Inferior parietal cortex (tissue), 1 donor: ENCODE results near the gene NBPF26.
"Not testable (repeated sequence)": the region's sequence is repeated elsewhere in the genome, so short reads cannot be mapped to it uniquely, and the experiment has no call there.

Experiments used
- DNase-seq: peaks from one replicate; pipeline ENCODE4 v3.0.0-alpha.2; 2016; ENCODE audit errors: extremely low spot score

The NBPF26 gene

DNA sequence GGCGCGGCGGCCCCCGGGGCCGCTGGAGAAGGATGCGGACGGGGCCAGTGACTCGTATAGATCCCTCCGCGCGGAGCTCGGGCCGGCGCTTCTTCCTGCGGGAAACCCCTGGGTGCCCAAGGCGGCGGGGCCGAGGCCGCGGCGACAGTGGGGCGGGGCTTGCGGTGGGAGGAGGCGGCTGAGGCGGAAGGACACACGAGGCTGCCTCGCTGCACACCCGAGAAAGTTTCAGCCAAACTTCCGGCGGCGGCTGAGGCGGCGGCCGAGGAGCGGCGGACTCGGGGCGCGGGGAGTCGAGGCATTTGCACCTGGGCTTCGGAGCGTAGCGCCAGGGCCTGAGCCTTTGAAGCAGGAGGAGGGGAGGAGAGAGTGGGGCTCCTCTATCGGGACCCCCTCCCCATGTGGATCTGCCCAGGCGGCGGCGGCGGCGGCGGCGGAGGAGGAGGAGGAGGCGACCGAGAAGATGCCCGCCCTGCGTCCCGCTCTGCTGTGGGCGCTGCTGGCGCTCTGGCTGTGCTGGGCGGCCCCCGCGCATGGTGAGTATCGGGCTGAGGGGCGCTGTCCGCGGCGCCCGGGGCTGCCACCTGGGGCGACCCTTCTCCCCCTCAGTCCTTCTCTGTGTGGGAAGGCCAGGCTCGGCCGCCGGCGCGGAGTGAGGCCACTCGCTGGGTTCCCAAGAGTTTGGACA is at the start of gene NBPF26:
NBPF26 (plus strand) TSS at position 231 of the 688 bp plus-strand sequence.
- peak; percentile 1 for DNase-seq

DNA sequence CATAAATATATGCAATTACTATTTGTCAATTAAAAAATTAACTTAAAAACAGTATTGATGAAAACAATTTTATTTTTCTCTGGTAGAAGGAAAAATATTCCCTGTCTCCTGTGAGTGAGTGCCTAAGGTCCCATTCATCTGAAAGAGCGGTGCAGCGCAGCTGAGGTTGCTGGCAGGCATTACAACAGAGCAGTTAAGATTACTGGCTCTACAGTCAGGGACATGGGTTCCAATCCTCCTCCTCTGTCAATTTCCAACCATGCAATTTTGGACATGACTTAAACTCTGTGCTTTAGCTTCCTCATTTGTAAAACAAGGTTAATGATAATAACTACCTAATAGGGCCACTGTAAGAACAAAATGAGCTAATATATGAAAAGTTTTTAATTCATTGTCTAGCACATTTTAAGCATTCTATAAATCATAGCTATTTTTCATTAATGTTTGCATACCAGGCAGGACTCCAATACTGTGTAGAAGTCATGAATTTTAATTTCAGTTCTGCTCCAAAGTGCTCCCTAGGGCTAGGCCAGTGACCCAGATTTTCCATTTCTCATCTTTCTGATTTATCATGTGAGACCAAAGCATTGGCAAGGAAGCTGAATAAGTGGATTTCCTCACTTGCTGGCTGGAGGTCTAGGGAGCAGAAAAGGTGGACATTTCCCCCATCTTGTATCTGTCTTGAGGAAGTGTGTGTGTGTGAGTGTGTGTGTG is 43.5 kb upstream of the NBPF26 start:
- DNase-seq, result not testable (repeated sequence)

DNA sequence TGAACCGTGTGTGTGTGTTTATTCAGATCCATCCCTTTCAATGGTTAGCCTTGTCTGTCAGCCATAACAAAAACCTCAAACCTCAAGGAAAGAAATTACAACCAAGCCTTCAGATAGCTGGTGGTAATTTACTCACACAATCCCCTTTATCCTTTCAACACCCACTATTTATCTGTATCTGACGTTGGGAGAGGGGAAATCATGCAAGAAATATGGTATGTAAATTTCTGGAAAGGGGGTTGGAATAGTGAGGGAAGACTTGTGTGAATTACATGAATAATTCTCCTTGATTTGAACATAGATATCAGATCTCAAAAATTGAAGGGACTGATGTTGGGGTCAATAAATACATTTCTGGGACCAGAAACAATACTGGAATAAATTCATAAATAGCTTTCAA is 42.8 kb upstream of the NBPF26 start:
- DNase-seq, result not testable (repeated sequence)

DNA sequence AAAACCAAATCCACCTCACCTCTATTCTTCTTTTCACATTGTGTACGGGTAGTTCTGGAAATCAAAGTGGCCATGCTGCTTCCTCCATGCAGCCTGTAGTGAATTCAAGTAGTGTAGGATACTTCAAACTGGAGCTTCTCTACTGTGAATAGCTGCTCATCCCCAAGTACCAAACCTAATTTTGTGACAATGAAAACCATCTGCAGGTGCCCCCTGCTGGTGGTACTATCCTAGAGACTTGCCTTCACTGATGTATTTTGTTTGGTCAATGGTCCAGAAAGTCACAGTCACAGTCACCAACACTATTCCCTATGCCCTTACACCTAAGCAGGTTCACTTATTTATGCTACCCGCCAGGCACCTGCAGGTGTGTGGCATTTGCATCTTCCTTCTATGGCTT is 39.3 kb upstream of the NBPF26 start:
- DNase-seq, result not testable (repeated sequence)

DNA sequence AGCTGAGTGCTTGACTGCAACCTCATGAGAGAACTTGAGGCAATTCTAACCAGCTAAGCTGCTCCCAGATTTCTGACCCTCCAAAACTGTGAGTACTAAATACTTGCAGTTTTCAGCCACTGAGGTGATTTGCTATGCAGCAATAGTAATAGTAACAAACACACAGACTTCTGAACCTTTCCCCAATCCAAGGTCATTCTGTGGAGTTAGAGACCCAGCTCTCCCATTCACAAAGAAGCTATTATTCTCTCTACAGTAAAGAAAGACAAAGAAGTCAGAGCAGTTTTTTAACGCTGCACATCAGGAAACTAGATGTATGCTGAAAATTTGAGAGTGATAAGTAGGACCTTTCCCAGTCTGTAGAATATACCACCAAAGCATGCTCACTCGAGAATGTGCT is 38.1 kb upstream of the NBPF26 start:
- not testable (repeated sequence) for DNase-seq

DNA sequence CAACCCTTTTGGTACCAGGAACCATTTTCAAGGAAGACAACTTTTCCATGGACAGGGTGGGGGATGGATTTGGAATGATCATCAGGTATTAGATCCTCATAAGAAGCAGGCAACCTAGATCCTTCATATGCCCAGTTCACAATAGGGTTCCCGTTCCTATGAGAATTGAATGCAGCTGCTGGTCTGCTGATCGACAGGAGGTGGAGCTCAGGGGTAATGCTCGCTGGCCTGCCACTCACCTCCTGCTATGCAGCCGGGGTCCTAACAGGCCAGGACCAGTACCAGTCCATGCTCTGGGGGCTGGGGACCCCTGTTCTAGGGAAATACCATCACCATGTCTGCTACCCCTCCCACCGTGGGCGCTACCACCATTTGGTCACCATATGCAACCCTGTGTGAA is 36.5 kb upstream of the NBPF26 start:
- DNase-seq, result not testable (repeated sequence)

DNA sequence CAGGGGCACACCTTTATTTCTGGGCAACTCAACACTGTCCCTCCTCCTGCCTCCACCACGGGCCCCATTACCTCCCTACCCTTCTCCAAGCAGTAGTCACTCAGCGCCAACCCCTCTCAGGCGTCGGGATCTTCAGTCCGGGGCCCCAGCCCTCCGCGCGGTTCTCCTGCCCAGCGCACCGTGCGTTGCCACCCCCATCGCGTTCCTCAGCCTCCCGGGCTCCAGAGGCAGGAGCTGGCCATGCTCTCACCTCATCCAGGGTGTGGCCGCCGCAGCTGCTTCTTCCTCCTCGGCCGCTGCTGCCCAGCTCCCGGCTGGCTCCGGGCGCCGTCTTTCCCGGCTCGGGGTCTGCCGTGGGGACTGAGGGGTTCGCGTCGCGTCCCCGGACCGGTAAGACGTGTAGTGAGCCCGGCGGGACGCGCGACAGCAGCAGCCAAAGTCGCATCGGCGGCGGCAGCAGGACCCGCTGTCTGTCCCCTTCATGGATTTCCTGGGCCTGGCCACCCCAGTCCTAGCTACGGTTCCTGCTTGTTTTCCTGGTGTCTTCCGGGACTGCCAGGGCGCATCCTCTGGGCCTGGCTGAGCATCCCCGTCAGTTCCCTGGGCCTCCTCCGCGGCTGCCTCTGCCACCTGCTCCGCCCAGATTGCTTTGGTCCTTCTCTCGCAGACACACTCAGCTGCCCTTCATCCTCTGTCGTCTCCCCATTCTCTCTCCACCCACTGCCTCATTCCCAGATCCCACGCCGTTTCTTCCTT is 22.8 kb upstream of the NBPF26 start:
- DNase-seq, result not testable (repeated sequence)

DNA sequence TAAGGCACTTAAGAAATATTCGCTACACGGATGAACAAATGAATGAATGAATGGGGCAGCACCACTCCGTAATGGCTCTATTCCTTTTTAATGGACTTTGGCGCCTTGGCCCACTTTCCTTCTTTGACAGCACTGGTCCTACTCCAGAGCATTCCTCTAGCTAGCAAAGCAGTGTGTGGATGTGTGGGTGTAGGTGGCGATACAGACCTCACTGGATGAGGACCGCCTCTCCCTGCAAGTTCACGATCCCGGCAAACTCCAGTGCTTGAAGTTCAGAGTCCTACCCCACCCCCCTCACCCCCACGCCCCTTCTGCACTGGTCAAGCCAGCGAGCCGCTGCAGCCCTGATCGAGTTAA is 409 bp upstream of the NBPF26 start:
- DNase-seq, result not testable (repeated sequence)

DNA sequence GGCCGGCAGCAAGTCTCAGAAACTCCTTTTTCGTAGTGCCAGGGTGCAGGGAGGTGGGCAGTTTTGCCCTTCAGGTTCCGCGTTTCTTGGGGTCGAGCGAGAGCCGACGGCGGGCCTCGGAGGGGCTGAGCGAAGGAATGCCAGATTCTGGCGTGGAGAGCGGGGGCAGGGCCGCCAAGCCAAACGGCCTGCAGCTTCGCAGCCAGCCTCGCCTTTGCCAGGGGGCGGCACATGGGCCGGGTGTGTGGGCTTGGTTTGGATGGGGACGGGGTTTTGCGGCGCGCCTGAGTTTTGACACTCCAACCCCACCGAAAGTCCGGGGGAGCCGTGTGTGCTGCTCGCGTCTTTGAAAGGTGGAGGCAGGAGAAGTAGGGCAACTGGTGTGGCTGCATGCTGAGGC is 762 bp downstream of the NBPF26 start:
- not testable (repeated sequence) for DNase-seq

DNA sequence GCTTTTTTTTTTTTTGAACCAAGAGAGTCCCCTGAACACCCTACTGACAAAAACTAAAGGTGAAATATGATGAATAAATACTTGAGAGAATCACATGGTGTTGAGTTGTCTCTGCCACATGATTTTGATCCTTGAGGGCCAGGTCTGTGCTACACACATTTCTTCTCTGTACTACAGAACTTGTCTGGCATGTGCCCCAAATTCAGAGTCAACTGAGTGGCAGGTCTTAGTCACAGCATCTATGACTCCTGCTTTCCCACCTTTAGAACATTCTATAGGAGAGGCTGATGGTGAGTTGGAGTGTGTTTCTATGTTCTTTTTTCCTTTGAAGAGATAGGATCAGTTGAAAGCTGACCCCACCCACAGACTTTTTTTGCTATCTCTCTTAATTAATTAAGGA is 5.1 kb downstream of the NBPF26 start:
- DNase-seq, result not testable (repeated sequence)

DNA sequence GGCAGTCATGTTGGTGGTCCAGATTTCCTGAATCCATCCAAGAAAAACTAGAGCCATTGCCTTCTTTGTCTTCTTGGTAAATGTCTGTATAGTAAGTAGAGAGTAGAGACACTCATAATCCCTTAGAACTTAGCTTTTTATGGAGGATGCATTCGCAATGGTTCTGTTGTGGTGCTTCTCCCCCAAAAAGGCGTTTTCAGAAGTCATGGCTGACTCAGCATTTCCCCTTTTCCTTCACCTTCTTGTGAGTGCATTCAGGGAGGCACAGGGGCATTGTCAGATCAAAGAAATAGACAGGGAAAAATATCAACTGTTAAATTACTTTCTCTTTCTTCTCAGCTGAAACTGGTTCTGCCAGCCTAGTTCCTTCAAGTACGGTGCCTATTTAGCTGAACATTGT is 45.3 kb downstream of the NBPF26 start:
- not testable (repeated sequence) for DNase-seq

DNA sequence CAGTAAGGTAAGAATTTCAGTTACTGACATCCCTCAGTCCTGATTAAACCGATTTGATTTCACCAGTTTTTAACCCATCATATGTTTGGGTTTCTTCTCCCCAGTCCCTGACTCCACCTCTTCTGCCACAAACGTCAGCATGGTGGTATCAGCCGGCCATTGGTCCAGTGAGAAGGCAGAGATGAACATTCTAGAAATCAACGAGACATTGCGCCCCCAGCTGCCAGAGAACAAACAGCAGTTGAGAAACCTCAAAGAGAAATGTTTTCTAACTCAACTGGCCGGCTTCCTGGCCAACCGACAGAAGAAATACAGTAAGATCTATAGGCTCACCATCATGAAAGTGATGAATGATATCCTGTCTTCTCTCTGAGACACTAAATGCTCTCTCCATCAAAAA is 81.7 kb downstream of the NBPF26 start:
- DNase-seq, result not testable (repeated sequence)

DNA sequence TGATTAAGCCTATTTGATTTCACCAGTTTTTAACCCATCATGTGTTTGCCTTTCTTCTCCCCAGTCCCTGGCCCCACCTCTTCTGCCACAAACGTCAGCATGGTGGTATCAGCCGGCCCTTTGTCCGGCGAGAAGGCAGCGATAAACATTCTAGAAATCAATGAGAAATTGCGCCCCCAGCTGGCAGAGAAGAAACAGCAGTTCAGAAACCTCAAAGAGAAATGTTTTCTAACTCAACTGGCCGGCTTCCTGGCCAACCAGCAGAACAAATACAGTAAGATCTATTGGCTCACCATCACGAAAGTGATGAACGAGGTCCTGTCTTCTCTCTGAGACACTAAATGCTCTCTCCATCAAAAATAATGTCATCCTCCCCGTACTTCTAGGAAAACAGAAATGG is 88.1 kb downstream of the NBPF26 start:
- peak; percentile 1 for DNase-seq

DNA sequence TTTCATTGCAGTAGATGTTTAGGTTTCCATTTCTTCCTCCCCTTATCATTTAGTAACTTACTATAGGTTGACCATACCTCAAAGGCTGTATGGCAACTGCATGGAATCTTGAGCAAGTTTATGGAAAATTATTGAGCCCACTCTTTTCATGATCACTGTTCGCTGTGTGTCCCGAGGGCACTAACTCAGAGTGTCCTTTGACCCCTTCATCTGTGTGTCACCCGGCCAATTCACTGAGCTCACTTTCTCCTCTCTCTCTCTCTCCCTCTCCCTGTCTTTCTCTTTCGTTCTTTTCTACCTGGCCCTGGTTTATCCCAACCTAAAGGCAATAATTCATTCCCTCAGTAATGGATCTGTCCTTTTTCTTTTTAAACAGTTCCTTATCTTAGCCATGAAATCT is 101.3 kb downstream of the NBPF26 start:
- not testable (repeated sequence) for DNase-seq

DNA sequence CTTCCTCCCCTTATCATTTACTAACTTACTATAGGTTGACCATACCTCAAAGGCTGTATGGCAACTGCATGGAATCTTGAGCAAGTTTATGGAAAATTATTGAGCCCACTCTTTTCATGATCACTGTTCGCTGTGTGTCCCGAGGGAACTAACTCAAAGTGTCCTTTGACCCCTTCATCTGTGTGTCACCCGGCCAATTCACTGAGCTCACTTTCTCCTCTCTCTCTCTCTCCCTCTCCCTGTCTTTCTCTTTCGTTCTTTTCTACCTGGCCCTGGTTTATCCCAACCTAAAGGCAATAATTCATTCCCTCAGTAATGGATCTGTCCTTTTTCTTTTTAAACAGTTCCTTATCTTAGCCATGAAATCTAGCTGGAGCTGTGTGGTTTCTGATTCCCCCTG is 102.9 kb downstream of the NBPF26 start:
- DNase-seq, result not testable (repeated sequence)

DNA sequence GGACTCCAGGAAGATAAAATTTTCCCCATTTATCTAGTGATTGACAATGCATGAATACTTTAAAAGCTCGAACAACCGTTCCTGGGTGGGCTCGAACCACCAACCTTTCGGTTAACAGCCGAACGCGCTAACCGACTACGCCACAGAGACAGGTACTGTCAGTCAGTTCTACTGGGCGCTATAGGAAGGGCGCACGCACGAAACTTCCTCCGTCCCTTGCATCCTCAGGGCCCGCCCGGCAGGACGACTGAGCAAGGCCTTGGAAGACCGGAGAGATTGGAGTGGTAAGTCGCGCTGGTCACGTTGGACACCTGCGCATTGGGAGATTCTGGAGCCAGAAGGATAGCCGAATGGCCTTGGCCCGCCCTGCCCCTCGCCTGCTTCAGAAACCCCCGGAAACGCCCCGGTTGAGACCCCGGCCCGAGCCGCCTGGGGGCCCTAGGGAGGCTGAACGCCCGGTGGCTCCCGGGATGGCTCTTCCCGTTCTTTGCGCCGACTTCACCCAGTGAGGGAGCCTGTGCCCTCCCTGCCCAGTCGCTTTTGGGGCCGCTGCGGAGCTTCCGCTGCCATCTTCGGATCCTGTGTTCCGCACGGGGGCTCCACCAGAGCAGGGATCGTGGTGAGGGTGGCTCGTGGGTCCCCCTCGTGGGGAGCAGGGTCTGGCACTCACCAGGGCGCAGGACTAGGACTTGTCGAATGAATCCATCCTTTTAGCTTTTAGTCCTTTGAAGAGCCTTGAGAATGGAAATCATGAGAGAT is 120.6 kb downstream of the NBPF26 start:
- DNase-seq, result peak; percentile 42

DNA sequence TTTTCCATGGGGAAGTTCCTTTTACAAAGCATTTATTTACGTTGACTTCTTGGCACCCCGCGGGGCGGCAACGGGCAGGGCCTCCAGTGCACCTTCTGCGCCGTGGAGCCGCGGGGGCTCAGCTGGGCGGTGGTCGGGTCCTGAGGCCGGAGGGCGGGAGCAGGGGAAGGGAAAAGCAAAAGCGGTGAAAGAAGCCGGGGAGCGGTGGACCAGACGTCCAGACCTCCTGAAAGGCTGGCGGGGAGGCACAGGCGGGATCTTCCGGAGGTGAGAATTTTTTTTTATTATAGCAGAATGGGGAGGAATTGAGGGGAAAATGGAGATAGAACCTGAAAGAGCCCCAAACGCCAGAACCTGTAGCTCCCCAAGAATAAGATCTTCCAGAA is 121.2 kb downstream of the NBPF26 start:
- not testable (repeated sequence) for DNase-seq

DNA sequence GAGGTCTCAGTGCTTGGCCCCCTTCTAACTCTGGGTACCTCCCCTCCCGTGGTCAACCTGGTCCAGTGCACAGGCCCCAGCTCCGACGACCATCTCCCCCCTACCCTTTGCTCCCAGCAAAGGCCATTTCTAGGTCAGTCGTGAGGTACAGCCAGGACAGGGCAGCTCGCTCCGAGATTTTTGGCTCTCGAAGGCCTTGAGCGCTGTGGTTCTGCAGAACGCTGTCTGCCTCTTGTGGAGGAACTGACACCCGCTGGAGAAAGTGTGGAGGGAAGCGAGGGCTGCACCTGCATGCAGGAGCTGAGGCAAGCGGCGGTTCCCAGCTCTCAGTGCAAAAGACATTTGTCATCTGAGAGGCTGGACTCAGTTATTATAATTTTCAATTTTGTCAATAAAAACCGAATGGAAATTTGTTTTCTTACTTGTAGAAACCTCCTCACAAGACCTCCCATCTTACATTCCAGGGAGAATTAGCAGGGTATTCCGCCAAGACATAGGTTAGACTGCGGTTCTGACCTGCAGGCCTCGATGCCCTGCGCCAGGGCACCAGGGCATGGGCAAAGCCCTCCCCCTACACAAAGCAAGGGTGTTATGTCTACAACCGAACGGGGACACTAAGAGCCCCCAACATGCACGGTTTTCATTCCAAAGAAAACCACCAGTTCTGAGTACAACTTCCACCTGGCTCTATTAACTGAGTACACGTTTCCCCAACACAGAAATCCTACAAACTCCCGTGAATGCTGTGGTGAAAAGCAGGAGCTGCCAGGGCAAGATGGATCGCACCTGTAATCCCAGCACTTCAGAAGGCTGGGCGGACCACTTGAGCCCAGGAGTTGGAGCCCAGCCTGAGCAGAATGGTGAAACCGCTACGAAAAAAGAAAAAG is 125.9 kb downstream of the NBPF26 start:
- not testable (repeated sequence) for DNase-seq

DNA sequence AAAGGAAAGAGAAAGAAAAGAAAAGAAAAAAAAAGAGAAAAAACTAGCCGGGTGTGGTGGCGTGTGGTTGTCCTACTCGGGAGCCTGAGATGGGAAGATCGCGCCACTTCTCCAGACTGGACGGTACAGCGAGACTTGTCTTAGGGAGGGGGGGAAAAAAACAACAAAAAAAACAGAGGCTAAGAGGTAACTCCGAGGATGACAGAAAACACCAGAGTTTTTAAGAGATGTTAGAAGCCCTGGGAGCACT is 126.5 kb downstream of the NBPF26 start:
- not testable (repeated sequence) for DNase-seq

DNA sequence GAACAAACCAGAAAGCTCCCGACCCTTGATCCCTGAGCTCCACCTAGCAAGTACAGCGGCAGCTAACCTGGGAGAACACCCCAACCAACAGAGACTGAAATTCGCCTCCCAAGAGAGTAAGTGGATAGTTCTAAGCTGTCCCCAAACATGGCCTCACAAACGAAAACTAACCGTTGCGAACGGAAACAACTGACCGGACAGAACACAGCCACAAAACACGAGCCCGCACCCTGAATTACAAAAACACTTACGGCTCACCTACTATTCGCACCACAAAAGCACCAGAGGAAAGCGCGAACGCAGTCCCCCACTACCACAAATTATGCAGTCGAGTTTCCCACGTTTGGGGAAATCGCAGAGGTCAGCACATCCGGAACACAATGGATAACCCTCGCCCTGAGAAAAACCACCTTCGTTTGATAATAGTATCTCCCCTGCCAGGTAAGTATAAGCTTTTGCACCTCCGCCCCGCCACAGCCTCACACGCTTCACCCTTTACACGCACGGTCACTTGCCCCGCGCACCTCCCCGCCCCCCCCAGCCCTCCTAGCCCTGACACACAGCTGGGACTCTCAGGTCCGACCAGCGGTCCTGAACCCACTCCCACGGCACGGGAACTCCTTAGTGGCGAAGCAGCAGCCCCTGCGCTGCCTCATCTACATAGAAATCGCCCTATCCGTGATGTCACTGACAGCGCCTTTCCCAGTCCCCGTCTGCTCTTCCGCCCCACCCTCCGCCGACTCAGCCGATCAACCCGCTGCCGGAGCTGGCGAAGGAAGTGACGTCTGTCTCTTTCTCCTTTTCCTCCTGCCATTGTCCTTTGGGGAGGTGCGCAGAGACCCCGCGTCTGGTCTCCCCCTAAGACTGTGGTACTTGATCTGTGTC is 127.0 kb downstream of the NBPF26 start:
- DNase-seq, result peak; percentile 60
